Glutamatergic neuron (in vitro differentiated cells): ENCODE measurements around the gene PRICKLE2. TPM values are rescaled to one million over a fixed set of nuclear protein-coding genes. Genes with fewer than 3 reads are reported as not detected.

Experiments
- DNase-seq: peaks from one replicate; pipeline ENCODE4 v3.0.0; 2022
- H3K27ac Mint-ChIP-seq: one replicate; pipeline ENCODE4 v1.8.0; 2020; ENCODE audit warnings: mild to moderate bottlenecking, mixed read lengths, inconsistent platforms; ENCODE audit not compliant: unreplicated experiment
- H3K27me3 Mint-ChIP-seq: one replicate; pipeline ENCODE4 v1.8.0; 2020; ENCODE audit warnings: mild to moderate bottlenecking, moderate library complexity, mixed read lengths, inconsistent platforms; ENCODE audit not compliant: unreplicated experiment
- H3K36me3 Mint-ChIP-seq: one replicate; pipeline ENCODE4 v1.8.0; 2020; ENCODE audit warnings: mild to moderate bottlenecking, mixed read lengths, inconsistent platforms; ENCODE audit not compliant: unreplicated experiment
- H3K4me1 Mint-ChIP-seq: one replicate; pipeline ENCODE4 v1.8.0; 2020; ENCODE audit warnings: mild to moderate bottlenecking, low read depth, mixed read lengths, inconsistent platforms; ENCODE audit not compliant: unreplicated experiment
- H3K4me3 Mint-ChIP-seq: one replicate; pipeline ENCODE4 v1.8.0; 2020; ENCODE audit warnings: mild to moderate bottlenecking, mixed read lengths, inconsistent platforms; ENCODE audit not compliant: unreplicated experiment
- H3K9me3 Mint-ChIP-seq: one replicate; pipeline ENCODE4 v1.8.0; 2020; ENCODE audit warnings: mild to moderate bottlenecking, moderate library complexity, mixed read lengths, inconsistent platforms; ENCODE audit not compliant: unreplicated experiment
- CTCF ChIP-seq: fragments of 200-600 bp; sonication (generic); IDR thresholded peaks from one replicate; pipeline ENCODE4 v1.5.0; 2021; ENCODE audit not compliant: partially characterized antibody, unreplicated experiment
- total RNA-seq: library from RNA; stranded (reverse); fragmentation: NEBNext Ultra II Directional; extraction: Animal tissue kit (Norgen Biotek cat#: 25700); gene quantifications from one replicate; pipeline ENCODE4 v1.2.1, GENCODE V29; 2021; ENCODE audit not compliant: unreplicated experiment

Gene PRICKLE2
- total RNA-seq, 1 donor from 2014 or later = 18.9 TPM

GRCh38 chr3:64167351-64167750, 57.9 kb downstream of the PRICKLE2 start:
- DNase-seq = no peak
- Mint-ChIP-seq H3K9me3 (no peaks in the 10 kb centered on the region), H3K36me3 (peaks cover 6% of the 10 kb centered on the region), H3K4me3 (no peak overlapping the region), H3K27me3 (no peaks in the 10 kb centered on the region), H3K27ac (no peak overlapping the region), H3K4me1 (peaks cover 14% of the 10 kb centered on the region)
- no peak for TF ChIP-seq CTCF

- H3K4me3 Mint-ChIP-seq = no peak overlapping the region
- no peaks in the 10 kb centered on the region for H3K27me3 Mint-ChIP-seq
- peak; percentile 28 for TF ChIP-seq CTCF
- peaks cover 21% of the 10 kb centered on the region for H3K4me1 Mint-ChIP-seq
- no peak for DNase-seq
- H3K9me3 Mint-ChIP-seq = no peaks in the 10 kb centered on the region
- peaks cover 6% of the 10 kb centered on the region for H3K36me3 Mint-ChIP-seq
- H3K27ac Mint-ChIP-seq = peak overlapping the region; percentile 6
Observed at GRCh38 chr3:64166584-64167162, 58.6 kb downstream of the PRICKLE2 start.

- Mint-ChIP-seq H3K27me3 (no peaks in the 10 kb centered on the region), H3K36me3 (peaks cover 13% of the 10 kb centered on the region), H3K27ac (no peak overlapping the region), H3K4me3 (no peak overlapping the region), H3K9me3 (peaks cover 2% of the 10 kb centered on the region), H3K4me1 (peaks cover 33% of the 10 kb centered on the region)
- DNase-seq = no peak
- no peak for TF ChIP-seq CTCF
Observed at GRCh38 chr3:64164349-64164748, 60.9 kb downstream of the PRICKLE2 start.

- H3K4me1 Mint-ChIP-seq = peaks cover 33% of the 10 kb centered on the region
- no peak overlapping the region for H3K4me3 Mint-ChIP-seq
- no peak for TF ChIP-seq CTCF
- H3K27ac Mint-ChIP-seq = peak overlapping the region; percentile 75
- H3K36me3 Mint-ChIP-seq = peaks cover 14% of the 10 kb centered on the region
- no peak for DNase-seq
- H3K9me3 Mint-ChIP-seq = peaks cover 2% of the 10 kb centered on the region
- no peaks in the 10 kb centered on the region for H3K27me3 Mint-ChIP-seq
Observed at GRCh38 chr3:64163755-64164148, 61.5 kb downstream of the PRICKLE2 start.

DNA sequence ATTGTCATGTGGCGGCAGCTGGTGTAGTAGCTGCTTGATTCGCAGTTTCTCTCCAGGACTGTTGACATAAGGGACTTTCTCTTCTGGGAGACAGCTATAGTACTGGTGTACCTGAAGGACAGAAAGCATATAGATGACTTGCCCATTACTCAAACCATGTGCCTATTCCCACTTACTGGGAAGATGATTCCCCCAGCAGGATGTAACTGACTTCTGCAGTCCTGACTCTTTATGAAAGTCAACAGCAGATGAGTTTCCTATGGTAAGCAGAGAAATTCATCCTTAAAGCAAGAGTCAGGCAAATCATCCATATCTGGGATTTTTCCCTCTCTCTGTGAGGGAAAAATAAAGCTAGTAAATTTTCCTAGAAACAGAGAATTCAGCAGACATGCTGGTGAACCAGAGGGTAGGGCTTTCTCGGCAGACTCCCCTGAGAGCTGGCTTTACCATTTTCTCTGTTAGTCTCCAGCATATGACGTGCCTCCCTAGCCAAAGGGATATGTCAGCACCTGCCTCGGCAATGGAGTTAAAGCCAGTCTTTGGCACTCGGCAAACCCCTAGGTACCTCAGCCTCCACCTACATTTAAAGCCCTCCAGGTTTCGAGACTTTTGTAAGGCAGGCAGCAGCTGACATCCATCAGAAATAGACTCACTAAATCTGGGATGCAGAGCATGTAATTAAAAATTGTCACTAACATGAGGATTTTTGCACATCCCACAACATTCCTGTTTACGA, 62.1 kb downstream of the PRICKLE2 start:
- H3K27me3 Mint-ChIP-seq = no peaks in the 10 kb centered on the region
- H3K4me3 Mint-ChIP-seq = no peak overlapping the region
- peaks cover 17% of the 10 kb centered on the region for H3K36me3 Mint-ChIP-seq
- H3K27ac Mint-ChIP-seq = peak overlapping the region; percentile 75
- DNase-seq = peak; percentile 39
- peaks cover 33% of the 10 kb centered on the region for H3K4me1 Mint-ChIP-seq
- TF ChIP-seq CTCF = no peak
- peaks cover 4% of the 10 kb centered on the region for H3K9me3 Mint-ChIP-seq
